ENCODE data around the gene MAPK10. TPM values are rescaled to one million over a fixed set of nuclear protein-coding genes. Genes with fewer than 3 reads are reported as not detected.

MAPK10 gene
- total and polyA plus RNA-seq, 2 of the 8 experiments (the other 6 are each of a cell fraction or from before 2014, with no cell fraction given) = 2.5 to 3.1 TPM

- Histone ChIP-seq H3K4me3 (ENCODE audit: extremely low read depth in 1 of 4, insufficient read depth in 2 of 4, low read depth in 3 of 4, low read length in 4 of 4) (no peak overlapping the region), H3K18ac (ENCODE audit: extremely low read depth, low read length) (no peak overlapping the region), H2BK12ac (ENCODE audit: low read depth, low read length) (no peak overlapping the region), H3K79me1 (ENCODE audit: low read depth, low read length) (no peaks in the 10 kb centered on the region), H4K91ac (replicated peaks; ENCODE audit: insufficient read length, low read length) (no peak overlapping the region), H3K4ac (replicated peaks; ENCODE audit: insufficient read length, low read depth, low read length) (no peak overlapping the region), H3K4me2 (ENCODE audit: insufficient read depth in 1 of 2, low read depth in 2 of 2, low read length in 2 of 2) (no peak overlapping the region), H4K5ac (ENCODE audit: insufficient read length, low read depth, low read length) (no peak overlapping the region), H2AK5ac (ENCODE audit: low read depth, low read length) (no peak overlapping the region), H3K23me2 (ENCODE audit: low read depth, low read length) (no peaks in the 10 kb centered on the region), H2AFZ (ENCODE audit: low read length) (no peak overlapping the region), H3K9me3 (ENCODE audit: insufficient read depth in 2 of 2, low read depth in 1 of 2, low read length in 1 of 2) (no peaks in the 10 kb centered on the region), H3K27ac (ENCODE audit: low read depth, low read length) (no peak overlapping the region), H2BK20ac (ENCODE audit: low read length) (no peak overlapping the region), H3K14ac (ENCODE audit: insufficient read length) (no peak overlapping the region), H3K23ac (ENCODE audit: insufficient read length) (no peak overlapping the region), H4K8ac (ENCODE audit: extremely low read depth, insufficient read depth, low read length) (no peak overlapping the region), H3K9ac (replicated peaks in 1 of 4; ENCODE audit: extremely low read depth in 1 of 4, low read depth in 3 of 4, low read length in 3 of 4) (no peak overlapping the region), H3K4me1 (replicated peaks in 1 of 4; ENCODE audit: control insufficient read depth in 3 of 4, insufficient read depth in 4 of 4, low read length in 3 of 4) (no peaks in the 10 kb centered on the region), H3K27me3 (replicated peaks in 1 of 4; ENCODE audit: control insufficient read depth in 3 of 4, extremely low read depth in 1 of 4, insufficient read depth in 3 of 4, low read length in 3 of 4) (no peaks in the 10 kb centered on the region), H4K20me1 (replicated peaks in 1 of 2; ENCODE audit: control insufficient read depth in 1 of 2, insufficient read depth in 2 of 2, low read length in 2 of 2) (no peaks in the 10 kb centered on the region), H3K36me3 (ENCODE audit: control insufficient read depth in 2 of 4, insufficient read depth in 4 of 4, low read length in 3 of 4) (no peaks in the 10 kb centered on the region; a peak in 1 of 8 replicates), H3K56ac (replicated peaks; ENCODE audit: insufficient read length, low read depth, low read length) (no peak overlapping the region), H2BK120ac (replicated peaks; ENCODE audit: low read depth, low read length) (no peak overlapping the region), H2BK15ac (ENCODE audit: low read length) (no peak overlapping the region), H2BK5ac (ENCODE audit: low read depth, low read length) (no peak overlapping the region), H3K79me2 (ENCODE audit: control insufficient read depth in 1 of 2, insufficient read depth in 2 of 2, low read length in 2 of 2) (no peaks in the 10 kb centered on the region)
- ChIA-PET POLR2A (ENCODE audit: partially characterized antibody) (no interaction called here), CTCF (ENCODE audit: partially characterized antibody) (interaction anchor here (0.6 kb wide), 1 partner anchor 22 kb away, joined by 4 read pairs; no protein-coding TSS in a partner anchor)
- FAIRE-seq (no peak), DNase-seq (ENCODE audit: low read depth in 1 of 2, low spot score in 2 of 2) (no peak)
- TF ChIP-seq RFX5 (IDR thresholded peaks at IDR 0.05; ENCODE audit: borderline replicate concordance, low read depth, low read length) = no peak
- no peak for TF ChIP-seq NANOG (IDR thresholded peaks at IDR 0.05; ENCODE audit: insufficient read depth, low read depth, low read length, poor library complexity, severe bottlenecking)
- no peak for TF ChIP-seq TAF1 (IDR thresholded peaks at IDR 0.05; ENCODE audit: low read depth, low read length)
- no peak for TF ChIP-seq RXRA (IDR thresholded peaks at IDR 0.05; ENCODE audit: insufficient read depth, low read depth, low read length)
- no peak for TF ChIP-seq GTF2F1 (IDR thresholded peaks at IDR 0.05; ENCODE audit: borderline replicate concordance, low read depth, low read length)
- no peak for TF ChIP-seq KDM4A (IDR thresholded peaks at IDR 0.05; ENCODE audit: low read depth, low read length, severe bottlenecking)
- no peak for TF ChIP-seq GABPA (IDR thresholded peaks at IDR 0.05; ENCODE audit: borderline replicate concordance, insufficient read depth, low read length)
- no peak for TF ChIP-seq TBP (IDR thresholded peaks at IDR 0.05; ENCODE audit: low read depth, low read length)
- no peak for TF ChIP-seq USF2 (IDR thresholded peaks at IDR 0.05; ENCODE audit: low read length)
- TF ChIP-seq YY1 (IDR thresholded peaks at IDR 0.05; ENCODE audit: low read depth, low read length) = no peak
- TF ChIP-seq KDM5A (IDR thresholded peaks at IDR 0.05; ENCODE audit: low read length) = no peak
- TF ChIP-seq SIRT6 (IDR thresholded peaks at IDR 0.05; ENCODE audit: low read length) = no peak
- no peak for TF ChIP-seq TAF7 (optimal IDR thresholded peaks at IDR 0.05; ENCODE audit: borderline replicate concordance, low read depth, low read length)
- TF ChIP-seq EZH2 (IDR thresholded peaks at IDR 0.05; ENCODE audit: low read depth, low read length, severe bottlenecking) = no peak
- TF ChIP-seq PHF8 (conservative IDR thresholded peaks at IDR 0.05; ENCODE audit: low read depth, low read length) = no peak
Measured at GRCh38 chr4:85946821-85947220, 413.0 kb downstream of the MAPK10 start.
